ENCODE results near the gene GARNL3.

DNA sequence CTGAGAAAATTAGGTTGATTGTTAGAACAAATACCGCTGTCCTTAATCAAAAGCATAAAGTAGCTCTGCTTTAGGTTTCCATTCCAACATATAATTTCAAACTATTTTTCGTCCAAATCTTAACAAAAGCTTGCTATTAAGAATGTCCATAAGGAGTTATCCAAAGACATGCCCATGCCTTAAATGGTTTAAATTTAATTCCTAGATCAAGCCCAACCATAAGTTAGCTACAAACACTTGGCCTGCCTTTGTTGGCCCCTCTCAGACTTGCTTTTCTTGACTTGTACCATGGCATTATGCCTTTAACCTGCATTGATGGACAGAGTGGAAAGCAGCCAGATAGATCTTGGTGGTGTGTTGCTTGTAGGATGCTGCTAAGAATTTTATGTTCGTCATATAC is 8.8 kb downstream of the GARNL3 start:
- TF ChIP-seq, protein P1, sequence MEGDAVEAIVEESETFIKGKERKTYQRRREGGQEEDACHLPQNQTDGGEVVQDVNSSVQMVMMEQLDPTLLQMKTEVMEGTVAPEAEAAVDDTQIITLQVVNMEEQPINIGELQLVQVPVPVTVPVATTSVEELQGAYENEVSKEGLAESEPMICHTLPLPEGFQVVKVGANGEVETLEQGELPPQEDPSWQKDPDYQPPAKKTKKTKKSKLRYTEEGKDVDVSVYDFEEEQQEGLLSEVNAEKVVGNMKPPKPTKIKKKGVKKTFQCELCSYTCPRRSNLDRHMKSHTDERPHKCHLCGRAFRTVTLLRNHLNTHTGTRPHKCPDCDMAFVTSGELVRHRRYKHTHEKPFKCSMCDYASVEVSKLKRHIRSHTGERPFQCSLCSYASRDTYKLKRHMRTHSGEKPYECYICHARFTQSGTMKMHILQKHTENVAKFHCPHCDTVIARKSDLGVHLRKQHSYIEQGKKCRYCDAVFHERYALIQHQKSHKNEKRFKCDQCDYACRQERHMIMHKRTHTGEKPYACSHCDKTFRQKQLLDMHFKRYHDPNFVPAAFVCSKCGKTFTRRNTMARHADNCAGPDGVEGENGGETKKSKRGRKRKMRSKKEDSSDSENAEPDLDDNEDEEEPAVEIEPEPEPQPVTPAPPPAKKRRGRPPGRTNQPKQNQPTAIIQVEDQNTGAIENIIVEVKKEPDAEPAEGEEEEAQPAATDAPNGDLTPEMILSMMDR (IDR thresholded peaks at IDR 0.05): no peak
- TF ChIP-seq POLR2A (IDR thresholded peaks at IDR 0.05): no peak
